Measurements from ENCODE around the gene SEMA3G.

Gene SEMA3G

DNA sequence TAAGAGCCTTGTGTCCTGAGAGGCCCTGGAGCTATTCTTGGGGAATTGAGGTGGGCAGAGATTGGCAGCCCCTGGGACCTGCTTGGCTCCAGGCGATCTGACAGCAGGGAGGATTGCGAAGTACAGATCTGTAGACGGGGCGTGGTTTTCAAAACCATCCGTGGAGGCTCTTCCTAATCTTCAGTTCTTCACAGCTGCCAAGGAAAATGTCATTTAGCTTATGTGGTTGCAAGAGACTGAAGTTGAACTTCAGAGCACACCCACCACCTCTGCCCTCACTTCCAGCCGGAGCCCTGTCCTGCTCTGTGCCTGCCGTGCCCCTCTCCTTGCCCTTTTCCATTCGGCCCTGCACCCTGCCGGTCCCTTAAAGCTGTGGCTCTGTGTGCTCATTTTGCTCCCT is 23.4 kb upstream of the SEMA3G start:
- TF ChIP-seq, protein P1, sequence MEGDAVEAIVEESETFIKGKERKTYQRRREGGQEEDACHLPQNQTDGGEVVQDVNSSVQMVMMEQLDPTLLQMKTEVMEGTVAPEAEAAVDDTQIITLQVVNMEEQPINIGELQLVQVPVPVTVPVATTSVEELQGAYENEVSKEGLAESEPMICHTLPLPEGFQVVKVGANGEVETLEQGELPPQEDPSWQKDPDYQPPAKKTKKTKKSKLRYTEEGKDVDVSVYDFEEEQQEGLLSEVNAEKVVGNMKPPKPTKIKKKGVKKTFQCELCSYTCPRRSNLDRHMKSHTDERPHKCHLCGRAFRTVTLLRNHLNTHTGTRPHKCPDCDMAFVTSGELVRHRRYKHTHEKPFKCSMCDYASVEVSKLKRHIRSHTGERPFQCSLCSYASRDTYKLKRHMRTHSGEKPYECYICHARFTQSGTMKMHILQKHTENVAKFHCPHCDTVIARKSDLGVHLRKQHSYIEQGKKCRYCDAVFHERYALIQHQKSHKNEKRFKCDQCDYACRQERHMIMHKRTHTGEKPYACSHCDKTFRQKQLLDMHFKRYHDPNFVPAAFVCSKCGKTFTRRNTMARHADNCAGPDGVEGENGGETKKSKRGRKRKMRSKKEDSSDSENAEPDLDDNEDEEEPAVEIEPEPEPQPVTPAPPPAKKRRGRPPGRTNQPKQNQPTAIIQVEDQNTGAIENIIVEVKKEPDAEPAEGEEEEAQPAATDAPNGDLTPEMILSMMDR (IDR thresholded peaks at IDR 0.05; ENCODE audit: borderline replicate concordance, insufficient read depth, low read depth, low read length): no peak

GRCh38 chr3:52463416-52463815 is 18.5 kb upstream of the SEMA3G start:
- TF ChIP-seq, protein P1 (IDR thresholded peaks at IDR 0.05; ENCODE audit: borderline replicate concordance, insufficient read depth, low read depth, low read length): no peak
- H3K4me3 ChIP-seq (ENCODE audit: low read depth, low read length): no peak overlapping the region

More for the DNA sequence above, 23.4 kb upstream of the SEMA3G start:
- no peak overlapping the region for H3K4me3 ChIP-seq (ENCODE audit: low read depth, low read length)

DNA sequence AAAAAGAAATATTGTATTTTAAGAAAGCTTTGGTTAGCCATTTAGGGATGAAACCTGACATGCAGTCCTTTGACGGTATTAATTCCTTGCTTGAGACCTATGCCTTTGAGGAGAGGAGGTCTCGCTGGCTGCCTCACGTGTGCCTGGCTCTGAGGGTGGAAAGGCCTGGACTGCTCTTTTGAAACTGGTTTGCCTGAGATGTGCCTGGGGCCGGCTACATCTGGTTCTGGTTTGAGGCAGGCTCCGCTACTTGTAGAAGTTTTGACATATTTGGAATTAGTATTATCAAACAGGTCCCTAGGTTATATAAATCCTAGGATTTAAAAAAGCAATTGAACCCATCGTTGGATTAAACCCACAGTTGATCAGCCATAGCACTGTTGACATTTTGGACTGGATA is 17.0 kb upstream of the SEMA3G start:
- TF ChIP-seq, protein P1 (IDR thresholded peaks at IDR 0.05; ENCODE audit: borderline replicate concordance, insufficient read depth, low read depth, low read length): no peak
- H3K4me3 ChIP-seq (ENCODE audit: low read depth, low read length): no peak overlapping the region

- TF ChIP-seq, protein P1 (IDR thresholded peaks at IDR 0.05; ENCODE audit: borderline replicate concordance, insufficient read depth, low read depth, low read length): no peak
- no peak overlapping the region for H3K4me3 ChIP-seq (ENCODE audit: low read depth, low read length)
These were observed 14.1 kb upstream of the SEMA3G start for GRCh38 chr3:52458770-52459545.

DNA sequence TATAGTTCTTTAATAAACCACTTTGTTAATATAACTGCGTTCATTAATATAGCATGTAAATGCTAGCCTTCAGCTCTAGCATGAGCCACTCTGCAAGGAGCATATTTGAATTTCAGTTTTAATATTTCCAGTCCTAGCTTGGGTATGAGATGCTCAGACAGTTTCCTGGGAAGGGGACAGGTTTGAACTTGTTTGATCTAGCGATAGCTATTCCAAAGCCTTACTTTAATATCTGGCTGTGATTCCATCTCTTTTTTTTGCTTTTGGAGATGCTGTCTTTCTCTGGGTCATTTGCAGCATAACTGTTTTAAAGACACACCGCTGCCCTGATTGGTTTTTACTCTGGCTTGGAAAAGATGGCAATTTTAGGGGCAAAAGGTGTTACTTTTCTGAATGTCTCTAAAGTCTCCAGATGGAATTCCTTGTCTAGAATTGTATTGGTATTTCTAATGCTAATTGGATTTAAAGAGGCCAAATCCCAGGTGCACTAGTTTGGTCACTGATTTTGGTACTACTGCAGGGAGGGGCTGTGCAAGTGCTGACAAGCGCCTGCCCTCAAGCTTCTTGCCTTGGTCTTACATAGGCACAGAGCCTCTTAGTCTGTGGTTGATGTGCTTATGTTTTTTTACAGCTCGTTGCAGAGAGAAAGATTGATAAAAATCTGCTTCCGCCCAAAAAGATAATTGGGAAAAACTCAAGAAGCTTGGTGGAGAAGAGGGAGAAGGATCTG is 13.3 kb upstream of the SEMA3G start:
- TF ChIP-seq, protein P1 (IDR thresholded peaks at IDR 0.05; ENCODE audit: borderline replicate concordance, insufficient read depth, low read depth, low read length): no peak
- no peak overlapping the region for H3K4me3 ChIP-seq (ENCODE audit: low read depth, low read length)

DNA sequence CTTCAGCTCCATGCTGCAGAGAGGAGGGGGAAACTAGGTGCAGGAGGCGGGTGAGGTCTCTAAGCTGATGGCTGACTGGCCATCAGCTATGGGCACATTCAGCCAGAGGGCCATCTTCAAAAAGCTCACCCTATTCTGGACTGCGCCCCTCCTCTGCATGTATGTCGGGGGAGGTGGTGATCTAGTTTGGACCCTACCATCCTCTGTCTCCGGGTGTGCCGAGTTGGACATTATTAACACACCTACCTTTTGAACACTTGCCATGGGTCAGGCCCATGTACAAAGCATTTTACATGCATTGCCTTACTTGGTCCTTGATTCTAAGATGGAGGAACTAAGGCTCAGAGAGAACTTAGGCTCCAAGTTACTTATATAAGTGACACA is 11.9 kb upstream of the SEMA3G start:
- peak overlapping the region; percentile 87 for H3K4me3 ChIP-seq (ENCODE audit: low read depth, low read length)
- TF ChIP-seq, protein P1 (IDR thresholded peaks at IDR 0.05; ENCODE audit: borderline replicate concordance, insufficient read depth, low read depth, low read length): no peak

Measured in GM12875 (cell line).